ENCODE results near the gene PDGFD.

GRCh38 chr11:103870821-103871309 is 293.1 kb downstream of the PDGFD start:
- no peak for TF ChIP-seq CTCF (conservative IDR thresholded peaks at IDR 0.05 in 1 of 2, IDR thresholded peaks at IDR 0.05 in 1 of 2; ENCODE audit: extremely low read depth in 1 of 2, insufficient read depth in 1 of 2, low read depth in 1 of 2, low read length in 2 of 2)
- no peak for TF ChIP-seq EZH2 (IDR thresholded peaks at IDR 0.05; ENCODE audit: borderline replicate concordance, low read length)
